GM12872 (cell line): ENCODE data around the gene OR2AE1.

Source experiments
- TF ChIP-seq, protein P1 (sequence below): IDR thresholded peaks from 3 replicates; pipeline ENCODE4 v1.5.1; 2011; ENCODE audit warnings: low read depth, mild to moderate bottlenecking, low read length, moderate library complexity; ENCODE audit not compliant: insufficient read depth

OR2AE1 gene, protein sequence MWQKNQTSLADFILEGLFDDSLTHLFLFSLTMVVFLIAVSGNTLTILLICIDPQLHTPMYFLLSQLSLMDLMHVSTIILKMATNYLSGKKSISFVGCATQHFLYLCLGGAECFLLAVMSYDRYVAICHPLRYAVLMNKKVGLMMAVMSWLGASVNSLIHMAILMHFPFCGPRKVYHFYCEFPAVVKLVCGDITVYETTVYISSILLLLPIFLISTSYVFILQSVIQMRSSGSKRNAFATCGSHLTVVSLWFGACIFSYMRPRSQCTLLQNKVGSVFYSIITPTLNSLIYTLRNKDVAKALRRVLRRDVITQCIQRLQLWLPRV

DNA sequence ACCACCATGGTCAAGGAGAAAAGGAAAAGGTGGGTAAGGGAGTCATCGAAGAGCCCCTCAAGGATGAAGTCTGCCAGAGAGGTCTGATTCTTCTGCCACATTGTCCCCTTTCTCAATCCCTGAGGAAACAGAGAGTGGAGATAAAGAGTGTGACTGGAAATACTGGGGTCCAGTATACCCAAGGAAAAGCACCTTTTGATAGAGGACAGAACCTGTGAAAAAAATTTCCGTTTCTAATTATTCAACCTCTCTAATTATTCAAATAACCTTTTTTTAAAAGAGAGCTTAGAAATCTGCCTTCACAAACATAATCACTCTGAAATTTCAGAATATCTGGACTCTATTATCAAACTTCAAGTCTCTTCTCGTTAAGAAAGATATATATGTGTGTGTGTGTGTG is at the start of gene OR2AE1:
Gene OR2AE1, minus strand, starts transcription at position 101 of the 400 bp plus-strand sequence. Its CDS starts 0 bp downstream, at position 101.
- TF ChIP-seq, protein P1, sequence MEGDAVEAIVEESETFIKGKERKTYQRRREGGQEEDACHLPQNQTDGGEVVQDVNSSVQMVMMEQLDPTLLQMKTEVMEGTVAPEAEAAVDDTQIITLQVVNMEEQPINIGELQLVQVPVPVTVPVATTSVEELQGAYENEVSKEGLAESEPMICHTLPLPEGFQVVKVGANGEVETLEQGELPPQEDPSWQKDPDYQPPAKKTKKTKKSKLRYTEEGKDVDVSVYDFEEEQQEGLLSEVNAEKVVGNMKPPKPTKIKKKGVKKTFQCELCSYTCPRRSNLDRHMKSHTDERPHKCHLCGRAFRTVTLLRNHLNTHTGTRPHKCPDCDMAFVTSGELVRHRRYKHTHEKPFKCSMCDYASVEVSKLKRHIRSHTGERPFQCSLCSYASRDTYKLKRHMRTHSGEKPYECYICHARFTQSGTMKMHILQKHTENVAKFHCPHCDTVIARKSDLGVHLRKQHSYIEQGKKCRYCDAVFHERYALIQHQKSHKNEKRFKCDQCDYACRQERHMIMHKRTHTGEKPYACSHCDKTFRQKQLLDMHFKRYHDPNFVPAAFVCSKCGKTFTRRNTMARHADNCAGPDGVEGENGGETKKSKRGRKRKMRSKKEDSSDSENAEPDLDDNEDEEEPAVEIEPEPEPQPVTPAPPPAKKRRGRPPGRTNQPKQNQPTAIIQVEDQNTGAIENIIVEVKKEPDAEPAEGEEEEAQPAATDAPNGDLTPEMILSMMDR, result no peak

DNA sequence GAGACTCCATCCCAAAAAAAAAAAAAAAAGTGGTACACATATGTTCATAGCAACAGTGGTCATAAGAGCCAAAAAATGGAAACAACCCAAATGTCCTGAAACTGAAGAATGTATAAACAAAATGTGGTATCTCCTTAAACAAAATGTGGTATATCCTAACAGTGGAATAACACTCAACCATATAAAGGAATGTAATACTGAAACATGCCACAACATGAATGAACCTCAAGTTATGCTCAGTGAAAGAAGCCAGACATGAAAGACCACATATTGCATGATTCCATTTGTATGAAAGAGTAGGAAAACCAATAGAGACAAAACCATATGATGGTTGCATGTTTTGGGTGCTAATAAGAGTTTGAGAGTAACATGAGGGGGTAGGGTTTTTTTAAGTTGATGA is 49.5 kb upstream of the OR2AE1 start:
- TF ChIP-seq, protein P1, result no peak

DNA sequence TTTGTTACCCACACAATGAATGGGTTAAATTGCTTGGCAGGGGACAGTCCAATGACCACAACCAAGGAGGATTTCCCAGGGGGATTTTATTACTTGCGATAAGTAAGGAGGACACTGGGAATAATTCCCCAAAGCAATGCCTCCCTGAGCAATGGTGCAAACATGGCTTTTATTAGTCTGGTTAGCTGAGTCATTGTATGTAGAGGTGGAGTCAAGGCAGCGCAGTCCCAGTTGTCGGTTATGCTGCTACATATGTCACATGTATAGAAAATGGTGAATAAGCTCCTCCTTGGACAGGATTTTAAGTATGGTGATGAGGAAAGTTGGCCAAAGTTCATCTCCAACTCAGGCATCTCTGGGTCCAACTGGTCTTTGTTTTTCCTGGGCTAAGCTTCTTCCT is 46.4 kb upstream of the OR2AE1 start:
- TF ChIP-seq, protein P1, result no peak

DNA sequence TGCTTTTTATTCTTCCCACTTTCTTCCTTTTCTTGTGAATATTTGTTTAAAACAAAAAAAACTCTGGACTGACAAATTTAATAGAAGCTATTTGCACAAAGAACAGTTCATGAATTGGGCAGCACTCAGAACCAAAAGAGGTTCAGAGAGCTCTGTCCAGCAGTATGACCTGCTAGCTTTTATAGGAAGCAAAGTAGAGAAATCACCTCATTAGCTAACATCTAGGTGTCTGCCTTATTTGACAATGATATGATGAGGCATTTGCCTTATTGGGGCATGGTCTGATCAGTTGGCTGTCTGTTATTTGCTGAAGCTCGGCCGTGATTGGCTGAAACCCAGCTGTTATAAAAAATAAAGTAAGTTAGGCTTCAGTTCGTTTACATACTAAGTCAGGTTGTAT is 43.3 kb upstream of the OR2AE1 start:
- TF ChIP-seq, protein P1, result no peak

DNA sequence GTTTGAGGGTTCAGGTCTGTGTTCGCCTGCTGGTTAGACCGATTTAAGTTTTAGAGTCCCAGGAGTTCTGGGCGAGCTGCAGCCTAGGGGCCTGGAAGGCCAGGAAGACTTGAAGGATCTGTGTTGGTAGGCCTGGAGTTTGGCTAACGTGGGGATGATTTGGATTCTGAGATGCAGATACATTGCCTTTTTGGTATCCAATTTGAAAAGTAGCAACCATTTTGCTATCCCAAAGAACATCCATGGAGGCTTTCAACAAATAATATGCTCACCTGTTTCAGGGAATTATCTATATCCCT is 42.9 kb upstream of the OR2AE1 start:
- TF ChIP-seq, protein P1, result no peak

DNA sequence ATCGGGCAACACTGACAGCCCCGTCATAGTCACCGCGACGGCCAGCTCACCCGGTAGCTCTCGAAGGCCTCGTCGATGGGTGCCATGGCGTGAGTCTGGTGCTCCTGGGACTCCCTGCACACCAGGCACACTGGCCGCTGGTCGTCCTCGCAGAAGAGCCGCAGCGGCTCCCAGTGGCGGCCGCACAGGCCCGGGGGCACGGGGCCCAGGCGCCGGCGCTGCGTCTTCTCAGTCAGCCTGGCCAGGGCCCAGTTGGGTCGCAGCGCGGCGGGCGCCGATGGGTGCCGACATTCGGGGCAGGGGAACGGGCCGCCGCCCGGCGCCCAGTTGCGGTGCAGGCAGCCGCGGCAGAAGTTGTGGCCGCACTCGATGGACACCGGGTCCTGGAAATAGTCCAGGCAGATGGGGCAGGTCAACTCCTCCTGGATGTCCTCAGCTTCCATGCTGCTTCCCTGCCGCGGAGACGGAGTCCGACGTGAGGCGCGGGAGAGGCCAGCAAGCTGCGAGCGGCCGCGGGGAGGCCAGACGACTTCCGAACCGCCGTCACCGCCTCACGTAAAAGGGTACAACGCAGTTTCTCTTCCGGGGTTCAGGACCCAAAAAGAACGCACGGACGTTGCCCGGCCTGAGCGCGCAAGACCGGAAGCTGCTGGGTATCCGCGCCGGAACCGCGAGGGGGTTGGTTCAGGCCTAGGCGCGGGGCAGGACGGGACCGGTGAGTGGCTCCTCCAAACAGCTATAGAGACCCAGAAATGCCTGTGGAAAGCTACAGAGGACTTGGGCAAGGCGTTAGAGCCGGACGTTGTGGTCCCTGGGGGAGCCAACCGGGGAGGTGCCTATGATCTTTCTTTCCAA is 42.4 kb upstream of the OR2AE1 start, which contains the start of gene TRIM4:
Gene TRIM4, minus strand, starts transcription at position 572 of the 855 bp plus-strand sequence. Its CDS starts 129 bp downstream, at position 443.
- TF ChIP-seq, protein P1, result 0 out of 3 replicates have a peak, but pooled peaks have one; percentile 19

DNA sequence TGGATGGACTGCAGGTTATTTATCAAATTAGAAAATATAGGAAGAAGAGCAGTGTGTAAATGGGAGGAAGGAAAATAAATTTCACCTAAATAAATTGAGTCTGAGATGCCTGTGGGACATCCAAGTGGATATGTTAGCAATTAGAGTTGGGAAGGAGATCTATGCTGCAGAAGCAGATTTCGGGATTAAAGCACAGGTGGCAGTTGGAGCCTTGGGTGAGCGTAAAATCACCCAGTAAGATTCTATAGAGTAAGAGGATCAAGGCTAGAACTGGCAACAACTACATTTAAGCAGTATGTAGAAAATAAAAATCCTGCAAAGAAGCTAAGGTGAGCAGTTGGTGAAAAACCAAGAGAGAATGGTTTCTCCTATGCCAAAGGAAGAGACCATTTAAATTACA is 34.1 kb upstream of the OR2AE1 start:
- TF ChIP-seq, protein P1, result no peak
